DMS53 treated with DMSO at 0.1 percent for 48 hours (cell line): ENCODE results near the gene GPR34.
"Not testable (repeated sequence)": the region's sequence is repeated elsewhere in the genome, so short reads cannot be mapped to it uniquely, and the experiment has no call there.

Source experiments
- DNase-seq: peaks from one replicate; lab custom pipeline; 2025; ENCODE audit not compliant: unreplicated experiment; lab: John Stamatoyannopoulos, UW

Gene GPR34, protein sequence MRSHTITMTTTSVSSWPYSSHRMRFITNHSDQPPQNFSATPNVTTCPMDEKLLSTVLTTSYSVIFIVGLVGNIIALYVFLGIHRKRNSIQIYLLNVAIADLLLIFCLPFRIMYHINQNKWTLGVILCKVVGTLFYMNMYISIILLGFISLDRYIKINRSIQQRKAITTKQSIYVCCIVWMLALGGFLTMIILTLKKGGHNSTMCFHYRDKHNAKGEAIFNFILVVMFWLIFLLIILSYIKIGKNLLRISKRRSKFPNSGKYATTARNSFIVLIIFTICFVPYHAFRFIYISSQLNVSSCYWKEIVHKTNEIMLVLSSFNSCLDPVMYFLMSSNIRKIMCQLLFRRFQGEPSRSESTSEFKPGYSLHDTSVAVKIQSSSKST

DNA sequence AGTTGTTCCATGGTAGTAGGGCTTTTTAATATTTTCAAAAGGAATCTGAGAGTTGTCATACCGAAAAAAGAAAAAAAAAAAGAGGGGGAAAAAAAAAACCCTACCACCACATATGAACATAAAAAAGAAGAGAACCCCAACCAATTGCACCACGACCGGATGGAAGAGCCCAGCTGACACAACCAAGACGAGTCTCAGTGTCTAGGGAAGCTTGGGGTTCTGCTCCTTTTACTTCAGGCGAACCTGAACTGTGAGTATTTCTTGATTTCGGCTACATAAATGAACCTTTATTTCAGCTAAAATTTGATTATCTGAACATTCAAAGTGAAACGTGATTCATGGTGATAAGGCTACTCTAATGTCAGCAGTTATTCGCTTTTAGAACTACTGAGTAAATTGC is at the start of gene GPR34:
GPR34 (plus strand) TSS at position 139 of the 400 bp plus-strand sequence. CDS start 6,661 bp downstream, outside the sequence.
- no peak for DNase-seq

- not testable (repeated sequence) for DNase-seq
Measured at GRCh38 chrX:41646201-41646600, 42.6 kb upstream of the GPR34 start.

DNA sequence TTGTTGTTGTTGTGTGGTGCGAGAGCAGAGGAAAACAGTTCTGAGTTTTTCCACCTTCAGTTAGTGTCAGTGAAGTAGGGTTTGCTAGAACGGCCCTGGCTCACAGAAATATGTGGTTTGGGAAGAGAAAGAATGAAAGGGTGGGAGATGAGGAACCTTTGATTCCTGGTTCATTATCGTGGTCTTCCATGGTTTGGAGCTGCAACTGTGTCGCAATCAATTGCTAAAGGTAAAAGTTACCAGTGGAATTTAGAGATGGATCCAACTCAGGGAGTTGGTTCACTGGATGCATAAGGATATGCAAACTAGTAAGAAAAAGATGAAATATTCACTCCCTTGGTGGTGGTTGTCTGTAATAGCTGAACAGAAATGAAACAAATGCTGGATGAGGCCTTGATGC is 35.6 kb upstream of the GPR34 start:
- no peak for DNase-seq

DNA sequence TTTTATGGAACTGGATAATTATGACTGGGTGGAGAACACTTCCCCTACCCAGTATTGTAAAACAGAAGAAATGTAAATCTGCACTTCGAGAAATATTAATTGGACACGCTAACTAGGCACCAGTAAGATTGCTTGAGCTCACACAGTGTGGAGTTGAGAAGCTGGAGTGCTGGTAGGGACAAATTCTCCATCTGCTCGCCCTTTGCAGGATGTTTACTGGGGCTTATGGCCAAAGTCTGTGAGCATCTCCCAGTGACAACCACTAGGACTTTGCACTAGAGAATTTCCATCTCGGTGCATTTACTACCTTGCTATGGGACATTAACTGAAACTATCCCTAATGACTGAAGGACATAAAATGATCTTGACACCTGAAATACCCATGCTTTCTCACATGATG is 33.7 kb upstream of the GPR34 start:
- no peak for DNase-seq

- DNase-seq: no peak
Measured at GRCh38 chrX:41655631-41656030, 33.1 kb upstream of the GPR34 start.

- DNase-seq: no peak
Measured at GRCh38 chrX:41661366-41662095, 27.2 kb upstream of the GPR34 start.

- no peak for DNase-seq
Measured at GRCh38 chrX:41664375-41664901, 24.3 kb upstream of the GPR34 start.

DNA sequence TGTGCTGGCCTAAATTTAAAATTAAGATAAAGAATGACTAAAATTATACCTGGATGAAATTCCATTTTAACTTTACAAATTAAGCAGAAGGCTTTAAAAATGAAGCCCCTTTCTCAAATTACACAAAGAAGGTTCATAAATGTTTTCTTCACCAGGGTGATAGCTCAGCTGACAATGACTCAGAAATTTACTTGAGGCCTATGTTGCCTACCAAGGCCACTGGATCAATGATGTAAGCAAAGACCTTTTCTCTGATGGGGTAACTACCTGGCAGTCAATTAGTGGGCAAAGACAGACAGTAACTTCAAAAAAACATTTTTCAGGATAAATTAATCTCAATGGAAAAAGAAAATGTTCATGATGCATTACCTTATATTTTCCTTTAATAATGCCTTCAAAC is 23.9 kb upstream of the GPR34 start:
- DNase-seq: no peak

GRCh38 chrX:41665686-41666085 is 23.1 kb upstream of the GPR34 start:
- no peak for DNase-seq

DNA sequence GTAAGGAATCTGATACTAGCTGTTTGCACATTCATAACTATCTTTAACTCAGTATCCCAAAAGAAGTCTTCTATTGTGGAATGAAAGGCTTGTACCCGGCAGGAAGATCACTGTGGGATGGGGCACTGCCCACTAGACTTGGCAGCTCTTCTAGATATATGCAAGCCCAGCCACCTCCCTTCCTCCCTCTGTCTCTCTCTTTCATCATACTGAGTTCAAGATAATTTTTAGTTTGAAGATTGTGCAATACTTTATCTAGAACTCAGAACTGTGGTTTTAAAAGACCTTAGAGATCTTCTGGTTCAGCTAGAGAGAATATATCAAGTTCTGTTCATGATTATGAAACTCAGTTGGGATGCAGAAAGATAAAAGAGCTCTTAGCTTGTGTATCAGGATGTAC is 22.5 kb upstream of the GPR34 start:
- DNase-seq: no peak

GRCh38 chrX:41667631-41668030 is 21.1 kb upstream of the GPR34 start:
- DNase-seq: no peak

- no peak for DNase-seq
Measured at GRCh38 chrX:41670112-41670511, 18.7 kb upstream of the GPR34 start.

- DNase-seq: no peak
Measured at GRCh38 chrX:41671082-41671481, 17.7 kb upstream of the GPR34 start.

- DNase-seq: no peak
Measured at GRCh38 chrX:41672643-41673042, 16.1 kb upstream of the GPR34 start.

DNA sequence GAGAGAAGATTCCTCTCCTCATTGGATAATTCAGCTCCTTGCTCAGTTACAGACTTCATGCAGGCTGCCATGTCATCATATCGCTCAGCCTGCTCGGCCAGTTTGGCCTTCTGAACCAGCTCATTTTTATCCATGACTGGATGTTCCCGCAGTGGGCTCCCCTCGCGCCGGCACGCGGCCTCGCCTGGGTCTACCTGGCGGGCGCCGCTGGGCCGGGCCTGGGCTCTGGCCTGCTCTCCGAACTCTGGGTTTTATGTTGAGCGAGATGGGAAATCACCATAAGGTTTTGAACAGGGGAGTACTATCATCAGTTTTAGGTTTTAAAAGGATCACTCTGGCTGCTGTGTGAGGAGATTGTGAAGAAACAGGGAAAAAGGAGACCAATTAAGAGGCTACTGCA is 12.4 kb upstream of the GPR34 start:
- DNase-seq: not testable (repeated sequence)

- DNase-seq: no peak
Measured at GRCh38 chrX:41677183-41678060, 11.4 kb upstream of the GPR34 start.

DNA sequence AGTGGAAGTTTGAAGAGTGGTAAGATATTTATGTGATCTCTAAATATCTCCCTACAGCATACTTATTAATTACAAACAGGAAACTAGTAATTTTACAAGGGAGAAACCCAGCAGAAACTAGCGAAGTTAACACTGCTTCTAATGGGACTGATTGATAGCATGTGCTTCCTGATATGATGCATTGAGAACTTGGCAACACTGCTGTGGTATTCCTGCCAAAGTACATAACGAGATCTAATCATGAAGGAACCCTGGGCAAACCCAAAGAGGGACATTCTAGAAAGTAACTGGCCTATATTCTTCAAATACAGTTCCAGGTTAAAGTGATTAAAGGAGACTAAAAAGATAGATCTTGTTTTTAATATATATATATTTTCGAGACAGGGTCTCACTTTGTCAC is 4.6 kb upstream of the GPR34 start:
- DNase-seq: no peak

DNA sequence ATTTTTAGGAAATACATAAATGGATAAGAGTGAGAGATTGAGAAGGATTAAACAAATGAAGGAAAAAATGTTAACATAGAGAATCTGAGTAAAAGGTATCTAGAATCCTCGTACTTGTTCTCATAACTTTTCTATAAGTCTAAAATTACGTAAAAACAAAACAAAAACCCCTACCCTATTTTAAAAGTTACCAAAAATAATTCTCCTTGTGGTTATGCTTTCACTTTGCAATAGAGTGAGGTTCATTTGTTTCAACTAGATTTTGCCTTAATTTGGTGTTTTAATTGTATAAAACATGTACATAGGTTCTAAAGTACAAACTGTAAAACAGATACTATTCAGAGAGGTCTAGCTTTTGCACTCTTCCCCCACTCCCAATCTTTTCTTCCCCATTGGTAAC is 3.8 kb upstream of the GPR34 start:
- no peak for DNase-seq

- no peak for DNase-seq
Measured at GRCh38 chrX:41686788-41687187, 2.0 kb upstream of the GPR34 start.

DNA sequence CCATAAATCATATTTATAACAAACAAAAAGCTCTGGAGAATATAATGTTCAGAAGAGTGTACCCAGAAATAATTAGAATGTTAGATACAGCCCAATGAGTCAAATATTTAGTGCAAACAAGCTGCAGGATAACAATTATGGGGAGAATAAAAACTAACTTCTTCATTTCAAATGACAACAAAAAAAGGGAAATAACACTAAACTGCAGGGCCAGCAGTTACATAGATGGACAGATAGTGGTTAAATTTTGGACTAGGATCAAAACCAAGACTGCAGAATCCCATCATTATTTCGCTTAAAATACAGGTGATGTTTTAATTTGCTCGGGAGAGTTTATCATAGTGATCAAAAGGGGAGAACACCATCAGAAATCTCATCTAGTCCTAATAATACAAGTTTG is 617 bp upstream of the GPR34 start:
- no peak for DNase-seq

DNA sequence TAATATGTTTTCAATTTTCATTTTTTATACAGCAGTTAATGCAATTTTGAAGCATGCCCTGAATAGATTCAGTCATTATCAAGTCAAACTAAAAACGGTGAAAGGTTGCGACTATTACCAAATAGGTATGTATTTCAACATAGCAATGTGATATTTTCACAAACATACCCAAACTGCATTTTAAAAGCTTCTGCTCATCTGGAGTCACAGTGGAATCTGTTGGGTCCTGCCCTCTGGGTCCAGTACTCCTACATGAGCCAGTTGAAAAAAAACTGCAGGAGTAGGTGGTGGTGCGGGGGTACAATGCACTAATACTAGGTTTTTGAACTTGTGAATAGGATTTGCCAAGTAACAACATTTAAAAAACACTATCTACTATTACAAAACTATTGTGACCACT is 938 bp downstream of the GPR34 start:
- no peak for DNase-seq
